HG03175 (cell line): ENCODE data around the gene ELAPOR1.

Experiments used
- ATAC-seq: cut with Tn5 transposase; IDR thresholded peaks from one replicate; pipeline ENCODE4 v1.9.1; 2021; ENCODE audit warnings: mild to moderate bottlenecking, moderate library complexity; ENCODE audit not compliant: unreplicated experiment

Gene ELAPOR1

GRCh38 chr1:109113590-109114341 lies at the start of gene ELAPOR1:
Gene ELAPOR1 (plus strand): TSS chr1:109114115. CDS start chr1:109114184, 69 bp downstream.
- ATAC-seq: peak; percentile 59

- ATAC-seq: no peak
These were observed 48.8 kb upstream of the ELAPOR1 start for GRCh38 chr1:109065137-109065536.

- no peak for ATAC-seq
These were observed 46.0 kb upstream of the ELAPOR1 start for GRCh38 chr1:109067883-109068282.

- ATAC-seq: no peak
These were observed 44.6 kb upstream of the ELAPOR1 start for GRCh38 chr1:109069294-109069693.

GRCh38 chr1:109075531-109076490 lies 38.1 kb upstream of the ELAPOR1 start, which contains the start of gene TAF13:
Gene TAF13 (minus strand): TSS chr1:109076003. CDS start chr1:109075947, 56 bp downstream.
- peak; percentile 99 for ATAC-seq

- no peak for ATAC-seq
These were observed 35.6 kb upstream of the ELAPOR1 start for GRCh38 chr1:109078317-109078716.

- no peak for ATAC-seq
These were observed 34.7 kb upstream of the ELAPOR1 start for GRCh38 chr1:109079240-109079622.

GRCh38 chr1:109080441-109081082 lies 33.4 kb upstream of the ELAPOR1 start:
- no peak for ATAC-seq

GRCh38 chr1:109083501-109083900 lies 30.4 kb upstream of the ELAPOR1 start:
- no peak for ATAC-seq

GRCh38 chr1:109083923-109084322 lies 30.0 kb upstream of the ELAPOR1 start:
- ATAC-seq: no peak

GRCh38 chr1:109084563-109085517 lies 29.1 kb upstream of the ELAPOR1 start:
- ATAC-seq: no peak

- ATAC-seq: no peak
These were observed 24.5 kb upstream of the ELAPOR1 start for GRCh38 chr1:109089242-109090015.

- ATAC-seq: peak; percentile 94
These were observed 23.5 kb upstream of the ELAPOR1 start, which contains the start of gene TMEM167B for GRCh38 chr1:109090196-109091077. Gene TMEM167B (plus strand): TSS chr1:109090764. CDS start chr1:109090873, 109 bp downstream.

- peak; percentile 58 for ATAC-seq
These were observed 22.7 kb upstream of the ELAPOR1 start for GRCh38 chr1:109091078-109091838.

- ATAC-seq: no peak
These were observed 22.1 kb upstream of the ELAPOR1 start for GRCh38 chr1:109091839-109092193.

- ATAC-seq: no peak
These were observed 19.5 kb upstream of the ELAPOR1 start for GRCh38 chr1:109094377-109094803.

- ATAC-seq: no peak
These were observed 19.0 kb upstream of the ELAPOR1 start for GRCh38 chr1:109094871-109095270.
